NCI-H2029 (cell line): ENCODE data around the gene CDH15.

Experiments used
- DNase-seq: peaks from one replicate; lab custom pipeline; 2025; lab: John Stamatoyannopoulos, UW

Gene CDH15

GRCh38 chr16:89199241-89200123, 27.9 kb downstream of the CDH15 start:
- no peak for DNase-seq

GRCh38 chr16:89200124-89200849, 28.7 kb downstream of the CDH15 start, which contains the start of gene SLC22A31:
SLC22A31 (minus strand) TSS chr16:89200537; CDS start chr16:89200501, 36 bp downstream.
- no peak for DNase-seq

GRCh38 chr16:89200850-89201411, 29.4 kb downstream of the CDH15 start:
- no peak for DNase-seq

GRCh38 chr16:89201439-89202377, 30.2 kb downstream of the CDH15 start:
- peak; percentile 52 for DNase-seq

- DNase-seq = no peak
Observed at GRCh38 chr16:89202422-89203215, 31.1 kb downstream of the CDH15 start.

- DNase-seq = no peak
Observed at GRCh38 chr16:89207993-89208392, 36.4 kb downstream of the CDH15 start.

- no peak for DNase-seq
Observed at GRCh38 chr16:89209522-89210044, 38.0 kb downstream of the CDH15 start.

- no peak for DNase-seq
Observed at GRCh38 chr16:89210165-89210903, 38.8 kb downstream of the CDH15 start.

- no peak for DNase-seq
Observed at GRCh38 chr16:89210904-89211515, 39.5 kb downstream of the CDH15 start.

GRCh38 chr16:89216315-89217137, 45.0 kb downstream of the CDH15 start:
- peak; percentile 46 for DNase-seq

- DNase-seq = no peak
Observed at GRCh38 chr16:89217138-89217387, 45.5 kb downstream of the CDH15 start.

GRCh38 chr16:89217388-89218191, 46.0 kb downstream of the CDH15 start, which contains the start of gene ZNF778:
ZNF778 (plus strand) TSS chr16:89217703; CDS start chr16:89221128, 3,425 bp downstream.
- DNase-seq = peak; percentile 43

- no peak for DNase-seq
Observed at GRCh38 chr16:89219365-89219764, 47.8 kb downstream of the CDH15 start.

- DNase-seq = no peak
Observed at GRCh38 chr16:89221604-89222003, 50.1 kb downstream of the CDH15 start.

- DNase-seq = no peak
Observed at GRCh38 chr16:89222931-89223330, 51.4 kb downstream of the CDH15 start.

GRCh38 chr16:89224665-89225064, 53.1 kb downstream of the CDH15 start:
- DNase-seq = no peak

GRCh38 chr16:89230255-89230654, 58.7 kb downstream of the CDH15 start:
- DNase-seq = no peak

- DNase-seq = no peak
Observed at GRCh38 chr16:89232107-89232506, 60.6 kb downstream of the CDH15 start.
